H9 (cell line): ENCODE results near the gene EDRF1. TPM values are rescaled to one million over a fixed set of nuclear protein-coding genes. Genes with fewer than 3 reads are reported as not detected.

ENCODE experiments used
- DNase-seq: peaks from one replicate; pipeline ENCODE4 v3.0.0-alpha.2; 2017
- H2AFZ ChIP-seq: one replicate; pipeline ENCODE4 v1.6.1; 2013; ENCODE audit warnings: mild to moderate bottlenecking, low read length, control low read depth, moderate library complexity
- H2AK5ac ChIP-seq: 2 replicates; pipeline ENCODE4 v1.6.1; 2013; ENCODE audit warnings: low read length, control low read depth, mixed read lengths; ENCODE audit not compliant: insufficient read length
- H2BK120ac ChIP-seq: one replicate; pipeline ENCODE4 v1.6.1; 2013; ENCODE audit warnings: low read depth, mild to moderate bottlenecking, low read length, control low read depth, inconsistent platforms; ENCODE audit not compliant: poor library complexity, severe bottlenecking
- H2BK12ac ChIP-seq: 2 replicates; pipeline ENCODE4 v1.6.1; 2013; ENCODE audit warnings: low read length, control low read depth, mixed read lengths, low read depth; ENCODE audit not compliant: insufficient read length
- H2BK15ac ChIP-seq: 2 replicates; pipeline ENCODE4 v1.6.1; 2013; ENCODE audit warnings: low read depth, low read length, control low read depth
- H2BK20ac ChIP-seq: one replicate; pipeline ENCODE4 v1.6.1; 2013; ENCODE audit warnings: low read depth, mild to moderate bottlenecking, low read length, control low read depth, inconsistent platforms; ENCODE audit not compliant: poor library complexity, severe bottlenecking
- H2BK5ac ChIP-seq: 2 replicates; pipeline ENCODE4 v1.6.1; 2013; ENCODE audit warnings: low read length, control low read depth, mixed read lengths; ENCODE audit not compliant: insufficient read length
- H3K14ac ChIP-seq: 2 replicates; pipeline ENCODE4 v1.6.1; 2013; ENCODE audit warnings: low read length, control low read depth; ENCODE audit not compliant: insufficient read depth
- H3K18ac ChIP-seq: 2 replicates; pipeline ENCODE4 v1.6.1; 2013; ENCODE audit warnings: low read depth, mild to moderate bottlenecking, mixed read lengths, low read length, control low read depth; ENCODE audit not compliant: insufficient read length
- H3K23ac ChIP-seq: 2 replicates; pipeline ENCODE4 v1.6.1; 2013; ENCODE audit warnings: low read length, control low read depth, mixed read lengths, low read depth; ENCODE audit not compliant: insufficient read length
- H3K23me2 ChIP-seq: 2 replicates; pipeline ENCODE4 v1.6.1; 2013; ENCODE audit warnings: low read depth, mild to moderate bottlenecking, mixed read lengths, low read length, control low read depth; ENCODE audit not compliant: insufficient read length, poor library complexity, severe bottlenecking
- H3K27ac ChIP-seq: 2 replicates; pipeline ENCODE4 v1.5.1; 2013; ENCODE audit warnings: low read length, control low read depth, mixed read lengths, low read depth; ENCODE audit not compliant: insufficient read length
- H3K27me3 ChIP-seq: 2 replicates; pipeline ENCODE4 v1.6.1; 2013; ENCODE audit warnings: low read length, control low read depth, inconsistent platforms; ENCODE audit not compliant: insufficient read depth
- H3K4ac ChIP-seq: 2 replicates; pipeline ENCODE4 v1.6.1; 2013; ENCODE audit warnings: low read depth, mild to moderate bottlenecking, control low read depth, inconsistent platforms, low read length, moderate library complexity
- H3K4me1 ChIP-seq: 2 replicates; pipeline ENCODE4 v1.6.1; 2013; ENCODE audit warnings: low read length, control low read depth, inconsistent platforms; ENCODE audit not compliant: insufficient read depth
- H3K4me2 ChIP-seq: 2 replicates; pipeline ENCODE4 v1.6.1; 2013; ENCODE audit warnings: low read length, control low read depth, mixed read lengths; ENCODE audit not compliant: insufficient read length, insufficient read depth
- H3K56ac ChIP-seq: 2 replicates; pipeline ENCODE4 v1.6.1; 2013; ENCODE audit warnings: low read depth, mild to moderate bottlenecking, mixed read lengths, low read length, control low read depth; ENCODE audit not compliant: insufficient read length
- H3K79me1 ChIP-seq: 2 replicates; pipeline ENCODE4 v1.6.1; 2013; ENCODE audit warnings: low read depth, mild to moderate bottlenecking, moderate library complexity, low read length, control low read depth, inconsistent platforms; ENCODE audit not compliant: insufficient read depth, poor library complexity, severe bottlenecking
- H3K79me2 ChIP-seq: 2 replicates; pipeline ENCODE4 v1.6.1; 2013; ENCODE audit warnings: low read length, control low read depth, inconsistent platforms; ENCODE audit not compliant: insufficient read depth
- H3K9ac ChIP-seq: 2 replicates; pipeline ENCODE4 v1.6.1; 2013; ENCODE audit warnings: low read length, control low read depth, mixed read lengths; ENCODE audit not compliant: insufficient read length; ENCODE audit errors: extremely low read depth
- H3K9me3 ChIP-seq: one replicate; pipeline ENCODE4 v1.6.1; 2013; ENCODE audit warnings: low read depth, low read length, inconsistent platforms; ENCODE audit not compliant: control insufficient read depth
- H3T11ph ChIP-seq: one replicate; pipeline ENCODE4 v1.6.1; 2013; ENCODE audit warnings: mild to moderate bottlenecking, low read length, control low read depth, inconsistent platforms
- H4K20me1 ChIP-seq: one replicate; pipeline ENCODE4 v1.6.1; 2013; ENCODE audit not compliant: control insufficient read depth, insufficient read length, insufficient read depth
- H4K5ac ChIP-seq: 2 replicates; pipeline ENCODE4 v1.6.1; 2013; ENCODE audit warnings: low read depth, mild to moderate bottlenecking, mixed read lengths, low read length, control low read depth; ENCODE audit not compliant: insufficient read length
- H4K8ac ChIP-seq: replicated peaks from 2 replicates; pipeline ENCODE4 v1.6.1; 2013; ENCODE audit warnings: low read length, control low read depth, mixed read lengths, low read depth; ENCODE audit not compliant: insufficient read length
- H4K91ac ChIP-seq: 2 replicates; pipeline ENCODE4 v1.6.1; 2013; ENCODE audit warnings: low read depth, mild to moderate bottlenecking, moderate library complexity, mixed read lengths, low read length, control low read depth; ENCODE audit not compliant: insufficient read length
- H3K27ac Mint-ChIP-seq, 3 experiments: 2 replicates in 2 of 3; 3 replicates in 1 of 3; pipeline ENCODE4 v1.8.0; 2020 to 2021; ENCODE audit warnings: mixed read lengths in 3 of 3, mild to moderate bottlenecking in 1 of 3, moderate library complexity in 1 of 3
- H3K27me3 Mint-ChIP-seq: 2 replicates; pipeline ENCODE4 v1.8.0; 2021; ENCODE audit warnings: low read depth, mild to moderate bottlenecking, moderate library complexity, mixed read lengths
- H3K36me3 Mint-ChIP-seq, 3 experiments: 2 replicates in 2 of 3; 3 replicates in 1 of 3; pipeline ENCODE4 v1.8.0; 2020 to 2021; ENCODE audit warnings: low read depth in 3 of 3, mixed read lengths in 3 of 3; ENCODE audit not compliant: insufficient read depth in 1 of 3
- H3K4me1 Mint-ChIP-seq, 2 experiments: 2 replicates each; pipeline ENCODE4 v1.8.0; 2020; ENCODE audit warnings: mixed read lengths in 2 of 2
- H3K4me3 Mint-ChIP-seq, 2 experiments: 2 replicates in 1 of 2; 3 replicates in 1 of 2; pipeline ENCODE4 v1.8.0; 2020 to 2021; ENCODE audit warnings: mild to moderate bottlenecking in 2 of 2, mixed read lengths in 2 of 2, moderate library complexity in 1 of 2
- H3K9me3 Mint-ChIP-seq, 2 experiments: 2 replicates in 1 of 2; 3 replicates in 1 of 2; pipeline ENCODE4 v1.8.0; 2020; ENCODE audit warnings: mild to moderate bottlenecking in 2 of 2, mixed read lengths in 2 of 2, moderate library complexity in 1 of 2
- WGBS: extraction: QIAGEN DNeasy Blood & Tissue Kit; methylation state at CpG from one replicate; pipeline ENCODE4 v1.1.7; 2013; ENCODE audit warnings: missing lambda C conversion rate, low lambda C conversion rate, mixed read lengths; ENCODE audit not compliant: insufficient read length; ENCODE audit errors: extremely low coverage; 5-methylcytosine and 5-hydroxymethylcytosine counted together
- total RNA-seq: library from RNA; stranded (reverse); gene quantifications from 2 replicates; pipeline ENCODE4 v1.2.1, GENCODE V29; 2021
- TF ChIP-seq, protein P1 (sequence below): fragments of 200-600 bp; sonication (generic); conservative IDR thresholded peaks from 3 replicates; pipeline ENCODE4 v1.8.0; 2021; ENCODE audit warnings: antibody characterized with exemption, mild to moderate bottlenecking

Gene EDRF1
- total RNA-seq, 1 experiment from 2014 or later = 51.0 TPM

DNA sequence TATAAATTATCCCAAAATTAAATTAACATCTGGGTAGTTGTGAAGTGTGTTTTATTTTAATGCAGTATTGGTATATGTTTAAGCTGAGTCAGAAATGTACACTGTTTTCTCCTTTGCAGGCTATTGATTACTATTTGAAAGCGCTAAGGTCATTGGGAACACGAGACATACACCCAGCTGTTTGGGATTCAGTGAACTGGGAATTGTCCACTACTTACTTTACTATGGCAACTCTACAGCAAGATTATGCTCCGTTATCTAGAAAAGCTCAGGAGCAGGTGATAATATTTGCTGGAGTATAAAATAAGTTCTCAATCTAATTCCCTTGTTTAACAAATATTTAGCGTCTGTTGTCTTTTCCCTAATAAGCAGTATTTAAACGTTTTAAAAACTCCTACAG lies 27.9 kb downstream of the EDRF1 start:
- H3K4ac ChIP-seq = no peak overlapping the region
- no peak overlapping the region for H2BK120ac ChIP-seq
- no peak overlapping the region for H3K9ac ChIP-seq
- H3K4me1 Mint-ChIP-seq = no peaks in the 10 kb centered on the region
- no peak overlapping the region for H4K8ac ChIP-seq
- WGBS = no CpG with 5 or more reads among the region's 5 CpGs
- no peak overlapping the region for H3K4me2 ChIP-seq
- H3K9me3 Mint-ChIP-seq = no peaks in the 10 kb centered on the region
- no peaks in the 10 kb centered on the region for H3K4me1 ChIP-seq
- no peaks in the 10 kb centered on the region for H3K9me3 ChIP-seq
- H2BK20ac ChIP-seq = no peak overlapping the region
- no peak overlapping the region for H2BK5ac ChIP-seq
- no peaks in the 10 kb centered on the region for H4K20me1 ChIP-seq
- H3K27ac Mint-ChIP-seq = no peak overlapping the region
- no peaks in the 10 kb centered on the region for H3K23me2 ChIP-seq
- no peak overlapping the region for H2AFZ ChIP-seq
- H4K91ac ChIP-seq = no peak overlapping the region
- H3K36me3 Mint-ChIP-seq = peaks cover 45 to 92% (median 83%) of the 10 kb centered on the region in 3 experiments; a peak in 6 of 7 replicates
- no peaks in the 10 kb centered on the region for H3K79me2 ChIP-seq
- H3K18ac ChIP-seq = no peak overlapping the region
- H3K23ac ChIP-seq = no peak overlapping the region
- no peak for DNase-seq
- H3K4me3 Mint-ChIP-seq = no peak overlapping the region
- no peak overlapping the region for H3K56ac ChIP-seq
- no peak overlapping the region for H2BK15ac ChIP-seq
- H3T11ph ChIP-seq = no peak overlapping the region
- no peaks in the 10 kb centered on the region for H3K79me1 ChIP-seq
- H3K14ac ChIP-seq = no peak overlapping the region
- no peak overlapping the region for H2AK5ac ChIP-seq
- TF ChIP-seq, protein P1, sequence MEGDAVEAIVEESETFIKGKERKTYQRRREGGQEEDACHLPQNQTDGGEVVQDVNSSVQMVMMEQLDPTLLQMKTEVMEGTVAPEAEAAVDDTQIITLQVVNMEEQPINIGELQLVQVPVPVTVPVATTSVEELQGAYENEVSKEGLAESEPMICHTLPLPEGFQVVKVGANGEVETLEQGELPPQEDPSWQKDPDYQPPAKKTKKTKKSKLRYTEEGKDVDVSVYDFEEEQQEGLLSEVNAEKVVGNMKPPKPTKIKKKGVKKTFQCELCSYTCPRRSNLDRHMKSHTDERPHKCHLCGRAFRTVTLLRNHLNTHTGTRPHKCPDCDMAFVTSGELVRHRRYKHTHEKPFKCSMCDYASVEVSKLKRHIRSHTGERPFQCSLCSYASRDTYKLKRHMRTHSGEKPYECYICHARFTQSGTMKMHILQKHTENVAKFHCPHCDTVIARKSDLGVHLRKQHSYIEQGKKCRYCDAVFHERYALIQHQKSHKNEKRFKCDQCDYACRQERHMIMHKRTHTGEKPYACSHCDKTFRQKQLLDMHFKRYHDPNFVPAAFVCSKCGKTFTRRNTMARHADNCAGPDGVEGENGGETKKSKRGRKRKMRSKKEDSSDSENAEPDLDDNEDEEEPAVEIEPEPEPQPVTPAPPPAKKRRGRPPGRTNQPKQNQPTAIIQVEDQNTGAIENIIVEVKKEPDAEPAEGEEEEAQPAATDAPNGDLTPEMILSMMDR = no peak
- H4K5ac ChIP-seq = no peak overlapping the region
- H2BK12ac ChIP-seq = no peak overlapping the region
- no peaks in the 10 kb centered on the region for H3K27me3 ChIP-seq
- H3K27ac ChIP-seq = no peak overlapping the region
- H3K27me3 Mint-ChIP-seq = no peaks in the 10 kb centered on the region
